HCT116 (cell line): Measurements from ENCODE around the gene WNT2B. TPM values are rescaled to one million over a fixed set of nuclear protein-coding genes. Genes with fewer than 3 reads are reported as not detected.

Source experiments
- ATAC-seq: fragments of 200-7000 bp; cut with Tn5 transposase; 2 replicates; pipeline ENCODE4 v1.9.1; 2020; ENCODE audit warnings: mild to moderate bottlenecking, moderate library complexity
- BruUV-seq: library from RNA; stranded (reverse); fragments of 400-500 nt; replicated peaks from 2 replicates; lab custom pipeline; 2021; lab: Mats Ljungman, UMichigan
- CTCF ChIA-PET: fragments of 300-600 bp; sonication (Branson Sonifier 250); formaldehyde crosslinking; loops from one replicate; lab custom pipeline; 2021; ENCODE audit warnings: antibody characterized with exemption; lab: Charles Lee
- POLR2A ChIA-PET: fragments of 300-600, 350-600 bp; sonication (Branson Sonifier 250); formaldehyde crosslinking; loops from one replicate; lab custom pipeline; 2021; ENCODE audit warnings: antibody characterized with exemption; lab: Charles Lee
- RAD21 ChIA-PET, 2 experiments: fragments of 300-600 bp; sonication (Branson Sonifier 250); formaldehyde crosslinking; loops; one replicate each; lab custom pipeline; 2023; ENCODE audit warnings: low total read pairs in 2 of 2; ENCODE audit not compliant: uncharacterized antibody in 2 of 2, unreplicated experiment in 2 of 2, low non-redundant PET in 1 of 2; lab: Charles Lee
- DNase-seq: peaks from one replicate; pipeline ENCODE4 v3.0.0-alpha.2; 2010; ENCODE audit warnings: low read depth, low spot score
- H2AFZ ChIP-seq: fragments of 200-600 bp; shearing (Covaris generic), sonication (generic); 2 replicates; pipeline ENCODE4 v1.6.1; 2017; ENCODE audit warnings: low read depth, mixed run types, mixed read lengths, antibody characterized with exemption, low read length; ENCODE audit not compliant: poor library complexity, severe bottlenecking
- H3K27ac ChIP-seq: 2 replicates; pipeline ENCODE4 v1.5.1; 2012; ENCODE audit warnings: low read depth, low read length
- H3K27me3 ChIP-seq: fragments of 200-600 bp; sonication (generic); 2 replicates; pipeline ENCODE4 v1.6.1; 2016; ENCODE audit warnings: mixed run types, low read length, mixed read lengths; ENCODE audit not compliant: insufficient read depth
- H3K36me3 ChIP-seq, 2 experiments: fragments of 200-500 bp in 1 of 2; fragments of 200-600 bp in 1 of 2; sonication (Bioruptor generic) in 1 of 2; sonication (generic) in 1 of 2; 2 replicates each; pipeline versions ENCODE4 v1.5.1 to v1.6.1; 2014 to 2016; ENCODE audit warnings: low read length in 2 of 2, inconsistent platforms in 1 of 2, mixed read lengths in 1 of 2, mixed run types in 1 of 2; ENCODE audit not compliant: insufficient read depth in 2 of 2, control insufficient read depth in 1 of 2
- H3K4me1 ChIP-seq, 2 experiments: fragments of 200-600 bp in 1 of 2; sonication (generic) in 1 of 2; 2 replicates each; pipeline versions ENCODE4 v1.5.1 to v1.6.1; 2012 to 2017; ENCODE audit warnings: low read length in 2 of 2, inconsistent platforms in 1 of 2, mild to moderate bottlenecking in 1 of 2, mixed read lengths in 1 of 2, mixed run types in 1 of 2, moderate library complexity in 1 of 2; ENCODE audit not compliant: insufficient read depth in 2 of 2, control insufficient read depth in 1 of 2
- H3K4me2 ChIP-seq: fragments of 200-600 bp; sonication (generic); 2 replicates; pipeline ENCODE4 v1.6.1; 2017; ENCODE audit warnings: mixed run types, low read length, mixed read lengths
- H3K4me3 ChIP-seq, 2 experiments: fragments of 200-600 bp in 1 of 2; sonication (generic) in 1 of 2; replicated peaks in 1 of 2; 2 replicates each; pipeline ENCODE4 v1.5.1; 2011 to 2016; ENCODE audit warnings: low read length in 2 of 2, control low read depth in 1 of 2, low read depth in 1 of 2, mild to moderate bottlenecking in 1 of 2, mixed read lengths in 1 of 2, mixed run types in 1 of 2
- H3K79me2 ChIP-seq: fragments of 200-600 bp; sonication (generic); 2 replicates; pipeline ENCODE4 v1.6.1; 2017; ENCODE audit warnings: mild to moderate bottlenecking, mixed run types, low read length, moderate library complexity, mixed read lengths; ENCODE audit not compliant: insufficient read depth
- H3K9ac ChIP-seq: fragments of 200-600 bp; sonication (generic); 2 replicates; pipeline ENCODE4 v1.6.1; 2016; ENCODE audit warnings: low read length, mixed read lengths
- H3K9me2 ChIP-seq: fragments of 200-600 bp; sonication (generic), shearing (Covaris generic); 2 replicates; pipeline ENCODE4 v1.6.1; 2017; ENCODE audit warnings: mixed run types, mild to moderate bottlenecking, moderate library complexity; ENCODE audit not compliant: insufficient read depth
- H3K9me3 ChIP-seq, 2 experiments: fragments of 200-500 bp in 1 of 2; fragments of 200-600 bp in 1 of 2; sonication (Bioruptor generic) in 1 of 2; sonication (generic) in 1 of 2; 2 replicates each; pipeline ENCODE4 v1.6.1; 2014 to 2017; ENCODE audit warnings: low read length in 2 of 2, mixed read lengths in 2 of 2, inconsistent platforms in 1 of 2, low read depth in 1 of 2, mild to moderate bottlenecking in 1 of 2, mixed run types in 1 of 2, moderate library complexity in 1 of 2; ENCODE audit not compliant: control insufficient read depth in 1 of 2, insufficient read depth in 1 of 2
- H4K20me1 ChIP-seq: fragments of 200-600 bp; sonication (generic), shearing (Covaris generic); 2 replicates; pipeline ENCODE4 v1.6.1; 2017; ENCODE audit warnings: mixed run types, mild to moderate bottlenecking, moderate library complexity; ENCODE audit not compliant: insufficient read depth
- EGR1 ChIP-seq: IDR thresholded peaks from 2 replicates; pipeline ENCODE4 v1.6.1; 2012; ENCODE audit warnings: low read depth
- EZH2phosphoT487 ChIP-seq: fragments of 200-600 bp; IDR thresholded peaks from 2 replicates; pipeline ENCODE4 v1.6.1; 2018; ENCODE audit warnings: antibody characterized with exemption, borderline replicate concordance
- FOSL1 ChIP-seq: IDR thresholded peaks from 2 replicates; pipeline ENCODE4 v1.6.1; 2012; ENCODE audit warnings: low read depth
- JUND ChIP-seq: IDR thresholded peaks from 2 replicates; pipeline ENCODE4 v1.6.1; 2012
- MAX ChIP-seq: IDR thresholded peaks from 2 replicates; pipeline ENCODE4 v1.6.1; 2012
- POLR2AphosphoS5 ChIP-seq: IDR thresholded peaks from 2 replicates; pipeline ENCODE4 v1.6.1; 2011; ENCODE audit warnings: mild to moderate bottlenecking, low read depth, low read length, moderate library complexity
- RAD21 ChIP-seq: IDR thresholded peaks from 2 replicates; pipeline ENCODE4 v1.6.1; 2012; ENCODE audit warnings: low read depth, mild to moderate bottlenecking
- SIN3A ChIP-seq: IDR thresholded peaks from 2 replicates; pipeline ENCODE4 v1.6.1; 2012; ENCODE audit warnings: low read depth
- SP1 ChIP-seq: IDR thresholded peaks from 2 replicates; pipeline ENCODE4 v1.6.1; 2012; ENCODE audit warnings: low read depth
- SRF ChIP-seq: IDR thresholded peaks from 2 replicates; pipeline ENCODE4 v1.6.1; 2012; ENCODE audit warnings: low read depth
- YY1 ChIP-seq: IDR thresholded peaks from 2 replicates; pipeline ENCODE4 v1.6.1; 2011; ENCODE audit warnings: low read length, low read depth, moderate library complexity, mild to moderate bottlenecking; ENCODE audit not compliant: insufficient replicate concordance; ENCODE audit errors: extremely low read depth
- ZFX ChIP-seq: fragments of 450-650 bp; IDR thresholded peaks from 2 replicates; pipeline ENCODE4 v1.6.1; 2017
- ZNF274 ChIP-seq: fragments of 200-500 bp; sonication (Bioruptor generic); IDR thresholded peaks from 2 replicates; pipeline ENCODE4 v1.6.1; 2014; ENCODE audit warnings: mild to moderate bottlenecking, low read depth, low read length, inconsistent platforms
- intact Hi-C: fragments of 100-400 bp; cut with micrococcal nuclease; formaldehyde crosslinking; loops from 2 replicates; pipeline ENCODE4 v1.10.0; 2022
- total RNA-seq: library from RNA; stranded (reverse); gene quantifications from one replicate; pipeline ENCODE4 v1.2.1, GENCODE V29; 2021; ENCODE audit not compliant: unreplicated experiment

Gene WNT2B
- total RNA-seq, 1 experiment from 2014 or later = 1.5 TPM

- intact Hi-C loops = loop anchor here (10.0 kb wide), 1 partner anchor 111 kb away; the partner anchor contains the start of genes CAPZA1 and ST7L
- CTCF ChIA-PET = interaction anchor here (1.1 kb wide), 1 partner anchor 113 kb away, joined by 3 read pairs; no protein-coding TSS in a partner anchor
- no peak for TF ChIP-seq YY1
- no peak for TF ChIP-seq SIN3A
- no peak for TF ChIP-seq POLR2AphosphoS5
- no TSS peak for BruUV-seq
- no peaks in the 10 kb centered on the region for H3K36me3 ChIP-seq
- no peak overlapping the region for H3K4me3 ChIP-seq
- no peaks in the 10 kb centered on the region for H3K27me3 ChIP-seq
- H4K20me1 ChIP-seq = no peaks in the 10 kb centered on the region
- H3K27ac ChIP-seq = no peak overlapping the region
- POLR2A ChIA-PET = interaction anchor here (0.7 kb wide), 1 partner anchor 200 kb away, joined by 6 read pairs; no protein-coding TSS in a partner anchor
- no peak overlapping the region for H3K9ac ChIP-seq
- no peaks in the 10 kb centered on the region for H3K9me3 ChIP-seq
- H3K79me2 ChIP-seq = no peaks in the 10 kb centered on the region
- DNase-seq = no peak
- no peaks in the 10 kb centered on the region for H3K9me2 ChIP-seq
- RAD21 ChIA-PET = no interaction called here
- no peak overlapping the region for H2AFZ ChIP-seq
- ATAC-seq = no peak
- peaks cover 9 to 24% of the 10 kb centered on the region in 2 experiments; a peak in 3 of 4 replicates for H3K4me1 ChIP-seq
- H3K4me2 ChIP-seq = no peak overlapping the region
These were observed 4.6 kb upstream of the WNT2B start for GRCh38 chr1:112504001-112504660.

GRCh38 chr1:112504661-112505399, 3.9 kb upstream of the WNT2B start:
- no TSS peak for BruUV-seq
- Histone ChIP-seq H3K4me2 (no peak overlapping the region), H3K4me3 (no peak overlapping the region), H2AFZ (no peak overlapping the region), H3K9ac (no peak overlapping the region), H3K36me3 (no peaks in the 10 kb centered on the region)
- DNase-seq = no peak
- CTCF ChIA-PET = interaction anchor here (1.1 kb wide), 1 partner anchor 114 kb away, joined by 3 read pairs; no protein-coding TSS in a partner anchor
- intact Hi-C loops = loop anchor here (10.0 kb wide), 1 partner anchor 110 kb away; the partner anchor contains the start of genes CAPZA1 and ST7L
- TF ChIP-seq RAD21 = no peak; the same call in 1 of the 2 replicates
- no peak for TF ChIP-seq MAX
- no peak for TF ChIP-seq FOSL1
- TF ChIP-seq SRF = no peak
- TF ChIP-seq ZFX = no peak
- TF ChIP-seq POLR2AphosphoS5 = no peak
- TF ChIP-seq JUND = no peak
- TF ChIP-seq EGR1 = no peak
- TF ChIP-seq EZH2phosphoT487 = no peak
- TF ChIP-seq ZNF274 = no peak
- no peak for TF ChIP-seq SP1
- TF ChIP-seq, all 23 proteins: peak for 0
- Histone ChIP-seq H3K27me3 (no peaks in the 10 kb centered on the region), H3K4me1 (peaks cover 9 to 24% of the 10 kb centered on the region in 2 experiments; a peak in 3 of 4 replicates), H3K9me3 (no peaks in the 10 kb centered on the region), H3K9me2 (no peaks in the 10 kb centered on the region), H3K27ac (no peak overlapping the region), H3K79me2 (no peaks in the 10 kb centered on the region), H4K20me1 (no peaks in the 10 kb centered on the region)
- no peak for ATAC-seq
- RAD21 ChIA-PET = no interaction called here
- POLR2A ChIA-PET = interaction anchor here (0.7 kb wide), 1 partner anchor 200 kb away, joined by 6 read pairs; no protein-coding TSS in a partner anchor
